OCI-LY7 (cell line): Measurements from ENCODE around the gene RAB37. TPM values are rescaled to one million over a fixed set of nuclear protein-coding genes. Genes with fewer than 3 reads are reported as not detected.

ENCODE experiments used
- BruUV-seq: library from RNA; stranded (reverse); fragments of 400-500 nt; replicated peaks from 2 replicates; lab custom pipeline; 2021; lab: Mats Ljungman, UMichigan
- CTCF ChIA-PET: fragments of 300-600 bp; sonication (Branson Sonifier 250); formaldehyde crosslinking; loops from one replicate; lab custom pipeline; 2022; ENCODE audit warnings: antibody characterized with exemption; ENCODE audit not compliant: unreplicated experiment; lab: Charles Lee
- POLR2A ChIA-PET: fragments of 300-600 bp; sonication (Branson Sonifier 250); formaldehyde crosslinking; loops from one replicate; lab custom pipeline; 2022; ENCODE audit warnings: antibody characterized with exemption; lab: Charles Lee
- DNase-seq: peaks from one replicate; pipeline ENCODE4 v3.0.0-alpha.2; 2015; ENCODE audit warnings: low spot score
- H2AFZ ChIP-seq: fragments of 200-600 bp; sonication (generic), shearing (Covaris generic); 2 replicates; pipeline ENCODE4 v1.6.1; 2014; ENCODE audit warnings: mild to moderate bottlenecking, antibody characterized with exemption, low read length, moderate library complexity
- H3K27ac ChIP-seq: fragments of 200-600 bp; sonication (generic); 2 replicates; pipeline ENCODE4 v1.5.1; 2014; ENCODE audit warnings: mixed run types, low read depth, mild to moderate bottlenecking, moderate library complexity, low read length, inconsistent platforms; ENCODE audit not compliant: poor library complexity, severe bottlenecking
- H3K36me3 ChIP-seq: fragments of 200-600 bp; sonication (generic); 2 replicates; pipeline ENCODE4 v1.6.1; 2014; ENCODE audit warnings: mild to moderate bottlenecking, antibody characterized with exemption, low read length, moderate library complexity, mixed read lengths; ENCODE audit not compliant: insufficient read depth
- H3K4me1 ChIP-seq: fragments of 200-600 bp; sonication (generic); 2 replicates; pipeline ENCODE4 v1.5.1; 2014; ENCODE audit warnings: mild to moderate bottlenecking, low read length; ENCODE audit not compliant: insufficient read depth, poor library complexity, severe bottlenecking
- H3K4me2 ChIP-seq: fragments of 200-600 bp; sonication (generic); 2 replicates; pipeline ENCODE4 v1.6.1; 2014; ENCODE audit warnings: mild to moderate bottlenecking, low read length
- H3K4me3 ChIP-seq: fragments of 200-600 bp; sonication (generic); 2 replicates; pipeline ENCODE4 v1.5.1; 2014; ENCODE audit warnings: mild to moderate bottlenecking, low read depth, low read length; ENCODE audit not compliant: poor library complexity, severe bottlenecking
- H3K79me2 ChIP-seq: fragments of 200-600 bp; sonication (generic); 2 replicates; pipeline ENCODE4 v1.6.1; 2016; ENCODE audit warnings: low read depth, mild to moderate bottlenecking, low read length, moderate library complexity, mixed read lengths; ENCODE audit not compliant: insufficient read depth
- H3K9me2 ChIP-seq: fragments of 200-600 bp; sonication (generic); 2 replicates; pipeline ENCODE4 v1.6.1; 2016; ENCODE audit warnings: mild to moderate bottlenecking, low read length, mixed read lengths; ENCODE audit not compliant: insufficient read depth
- H3K9me3 ChIP-seq: fragments of 200-600 bp; sonication (generic); 2 replicates; pipeline ENCODE4 v1.6.1; 2014; ENCODE audit warnings: mild to moderate bottlenecking, mixed run types, low read length, mixed read lengths
- H4K20me1 ChIP-seq: fragments of 200-600 bp; sonication (generic); 2 replicates; pipeline ENCODE4 v1.6.1; 2014; ENCODE audit warnings: mild to moderate bottlenecking, antibody characterized with exemption, low read length, moderate library complexity, mixed read lengths; ENCODE audit not compliant: insufficient read depth
- CTCF ChIP-seq: fragments of 200-600 bp; sonication (generic); conservative IDR thresholded peaks from 2 replicates; pipeline ENCODE4 v1.5.1; 2014; ENCODE audit warnings: mild to moderate bottlenecking, antibody characterized with exemption, low read length, moderate library complexity, mixed read lengths
- EZH2phosphoT487 ChIP-seq: fragments of 200-600 bp; sonication (generic); IDR thresholded peaks from 2 replicates; pipeline ENCODE4 v1.6.1; 2018; ENCODE audit warnings: low read depth, borderline replicate concordance, mild to moderate bottlenecking, mixed run types, antibody characterized with exemption, low read length, moderate library complexity, mixed read lengths
- intact Hi-C: fragments of 100-400 bp; cut with micrococcal nuclease; formaldehyde crosslinking; loops from one replicate; pipeline ENCODE4 v1.10.0; 2022; ENCODE audit not compliant: unreplicated experiment
- total RNA-seq, 2 experiments: library from RNA; depleted of rRNA in 1 of 2; stranded (reverse); fragments of >200 nt in 1 of 2; shearing (Covaris generic) in 1 of 2; gene quantifications; 2 replicates each; pipeline ENCODE4 v1.2.3, GENCODE V29; 2014 to 2022

Gene RAB37
- total RNA-seq, 2 experiments from 2014 or later, result 6.3 to 12.7 TPM

DNA sequence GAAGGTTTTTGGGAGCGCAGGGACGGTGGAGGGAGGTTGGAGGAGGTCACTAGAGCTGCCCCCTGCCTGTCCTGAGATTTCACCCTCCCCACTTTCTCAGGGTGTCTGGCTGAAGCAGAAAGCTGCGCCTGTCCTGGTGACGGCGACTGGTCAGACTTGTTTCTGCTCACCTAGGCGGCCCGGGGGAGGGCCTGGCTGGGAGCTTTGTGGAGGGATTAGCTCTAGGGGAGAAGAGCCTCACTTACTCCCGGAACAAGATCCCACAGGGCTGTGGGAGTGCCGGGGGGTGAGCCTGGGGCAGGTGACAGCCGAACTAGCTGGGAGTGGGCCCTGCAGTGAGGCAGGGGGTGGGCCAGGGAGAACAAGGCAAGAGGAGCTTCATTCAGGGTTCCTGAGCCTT, 22.9 kb downstream of the RAB37 start:
- Histone ChIP-seq H4K20me1 (peaks cover 9% of the 10 kb centered on the region; the same call in 1 of the 2 replicates), H3K4me1 (peaks cover 19% of the 10 kb centered on the region), H2AFZ (no peak overlapping the region), H3K4me3 (no peak overlapping the region), H3K36me3 (peaks cover 12% of the 10 kb centered on the region), H3K4me2 (peak overlapping the region; percentile 3; the same call in 1 of the 2 replicates), H3K9me3 (no peaks in the 10 kb centered on the region), H3K79me2 (peaks cover 5% of the 10 kb centered on the region; the same call in 1 of the 2 replicates), H3K9me2 (no peaks in the 10 kb centered on the region), H3K27ac (no peak overlapping the region)
- intact Hi-C loops, result loop anchor here (1.0 kb wide), 1 partner anchor 16 kb away; no protein-coding TSS in a partner anchor
- ChIA-PET POLR2A (interaction anchor here (1.0 to 1.4 kb wide), 2 partner anchors 14 to 24 kb away, joined by 3 read pairs; no protein-coding TSS in a partner anchor), CTCF (interaction anchor here (0.9 to 2.2 kb wide), 3 partner anchors 11 to 103 kb away, joined by 3 to 10 read pairs (median 5); no protein-coding TSS in a partner anchor)
- TF ChIP-seq EZH2phosphoT487 (no peak), CTCF (no peak)
- no TSS peak for BruUV-seq
- no peak for DNase-seq

- no peak overlapping the region for H3K27ac ChIP-seq
- intact Hi-C loops, result no loop called here
- H3K36me3 ChIP-seq, result peaks cover 16% of the 10 kb centered on the region
- no peaks in the 10 kb centered on the region for H3K9me3 ChIP-seq
- ChIA-PET CTCF (interaction anchor here (1.7 to 2.2 kb wide), 2 partner anchors 16 to 103 kb away, joined by 5 to 10 read pairs; no protein-coding TSS in a partner anchor), POLR2A (interaction anchor here (0.5 to 1.4 kb wide), 4 partner anchors 10 to 24 kb away, joined by 3 to 5 read pairs (median 3); no protein-coding TSS in a partner anchor)
- H2AFZ ChIP-seq, result no peak overlapping the region
- no peak overlapping the region for H3K4me3 ChIP-seq
- peaks cover 5% of the 10 kb centered on the region; the same call in 1 of the 2 replicates for H3K79me2 ChIP-seq
- peaks cover 9% of the 10 kb centered on the region; the same call in 1 of the 2 replicates for H4K20me1 ChIP-seq
- DNase-seq, result no peak
- no TSS peak for BruUV-seq
- H3K4me2 ChIP-seq, result no peak overlapping the region
- no peaks in the 10 kb centered on the region for H3K9me2 ChIP-seq
- peaks cover 19% of the 10 kb centered on the region for H3K4me1 ChIP-seq
- TF ChIP-seq CTCF, result no peak
- no peak for TF ChIP-seq EZH2phosphoT487
These were observed 23.5 kb downstream of the RAB37 start for GRCh38 chr17:74760404-74761105.
